ENCODE measurements around the gene CCDC57.
"Not testable (repeated sequence)": the region's sequence is repeated elsewhere in the genome, so short reads cannot be mapped to it uniquely, and the experiment has no call there.

CCDC57 gene

GRCh38 chr17:82219753-82220709, 7.4 kb upstream of the CCDC57 start:
- no peak for DNase-seq

- DNase-seq = no peak
These were observed 6.4 kb upstream of the CCDC57 start for GRCh38 chr17:82219083-82219482.

GRCh38 chr17:82218349-82219075, 5.9 kb upstream of the CCDC57 start:
- DNase-seq = no peak

- no peak for DNase-seq
These were observed 5.0 kb upstream of the CCDC57 start for GRCh38 chr17:82217530-82218204.

GRCh38 chr17:82217120-82217529, 4.5 kb upstream of the CCDC57 start:
- DNase-seq = no peak

GRCh38 chr17:82216301-82217119, 3.9 kb upstream of the CCDC57 start:
- no peak for DNase-seq

- DNase-seq = no peak
These were observed 3.3 kb upstream of the CCDC57 start for GRCh38 chr17:82215972-82216300.

- DNase-seq = no peak
These were observed 2.7 kb upstream of the CCDC57 start for GRCh38 chr17:82215095-82215971.

GRCh38 chr17:82214012-82214628, 1.5 kb upstream of the CCDC57 start:
- no peak for DNase-seq

GRCh38 chr17:82213251-82214011, 789 bp upstream of the CCDC57 start:
- DNase-seq = peak; percentile 38 to 66

GRCh38 chr17:82210655-82211054, 2.0 kb downstream of the CCDC57 start:
- not testable (repeated sequence) for DNase-seq

- peak; percentile 89 to 95 for DNase-seq
These were observed 6.7 kb downstream of the CCDC57 start for GRCh38 chr17:82205720-82206508.

GRCh38 chr17:82204831-82205719, 7.6 kb downstream of the CCDC57 start:
- DNase-seq = peak; percentile 92 to 99

- DNase-seq = no peak
These were observed 8.7 kb downstream of the CCDC57 start for GRCh38 chr17:82203920-82204319.

GRCh38 chr17:82202981-82203380, 9.7 kb downstream of the CCDC57 start:
- no peak for DNase-seq

GRCh38 chr17:82201498-82201910, 11.1 kb downstream of the CCDC57 start:
- peak; percentile 60 to 85 for DNase-seq

GRCh38 chr17:82200743-82201497, 11.7 kb downstream of the CCDC57 start:
- peak in 1 of 2 experiments; percentile 73 for DNase-seq

Data from NCI-H2081 (cell line).